Uterus (tissue), 2 donors: ENCODE data around the gene CD4.

Experiments used
- POLR2A ChIP-seq, 2 donors: fragments of 450-650 bp; IDR thresholded peaks; one replicate each; pipeline ENCODE4 v1.6.1; 2016; ENCODE audit warnings: antibody characterized with exemption in 2 of 2, mild to moderate bottlenecking in 1 of 2, moderate library complexity in 1 of 2
- TF ChIP-seq, protein P1 (sequence below), 4 experiments: fragments of 200-600 bp in 2 of 4; fragments of 450-650 bp in 2 of 4; sonication (generic) in 2 of 4; IDR thresholded peaks; one replicate each; pipeline ENCODE4 v1.5.1; 2016 to 2019; ENCODE audit warnings: antibody characterized with exemption in 4 of 4, mild to moderate bottlenecking in 2 of 4, moderate library complexity in 1 of 4

DNA sequence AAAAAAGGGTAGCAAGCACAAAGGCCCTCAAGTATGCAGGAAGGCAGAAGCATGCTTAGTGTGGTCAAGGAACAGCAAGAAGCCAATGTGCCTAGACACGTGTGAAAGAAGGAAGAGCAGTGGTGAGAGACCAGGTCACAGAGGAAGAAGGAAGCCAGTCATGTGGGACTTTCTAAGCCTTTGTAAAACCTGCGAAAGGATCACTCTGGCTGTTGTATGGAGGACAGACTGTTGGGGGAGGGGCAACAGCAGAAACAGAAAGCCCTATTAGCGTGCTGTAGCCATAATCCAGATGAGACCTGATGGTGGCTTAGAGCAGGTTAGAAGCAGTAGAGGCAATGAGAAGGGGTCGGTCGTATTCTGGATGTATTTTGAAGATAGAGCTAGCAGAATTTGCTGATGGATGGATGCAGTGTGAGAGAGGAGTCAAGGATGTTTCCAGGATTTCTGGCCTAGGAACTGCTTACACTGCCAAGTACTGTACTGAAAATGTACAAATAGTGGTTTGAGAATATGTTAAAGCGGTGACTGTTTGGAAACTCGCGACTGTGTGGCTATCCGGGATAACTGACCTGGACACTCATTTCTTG lies 30.7 kb upstream of the CD4 start:
- TF ChIP-seq, protein P1, sequence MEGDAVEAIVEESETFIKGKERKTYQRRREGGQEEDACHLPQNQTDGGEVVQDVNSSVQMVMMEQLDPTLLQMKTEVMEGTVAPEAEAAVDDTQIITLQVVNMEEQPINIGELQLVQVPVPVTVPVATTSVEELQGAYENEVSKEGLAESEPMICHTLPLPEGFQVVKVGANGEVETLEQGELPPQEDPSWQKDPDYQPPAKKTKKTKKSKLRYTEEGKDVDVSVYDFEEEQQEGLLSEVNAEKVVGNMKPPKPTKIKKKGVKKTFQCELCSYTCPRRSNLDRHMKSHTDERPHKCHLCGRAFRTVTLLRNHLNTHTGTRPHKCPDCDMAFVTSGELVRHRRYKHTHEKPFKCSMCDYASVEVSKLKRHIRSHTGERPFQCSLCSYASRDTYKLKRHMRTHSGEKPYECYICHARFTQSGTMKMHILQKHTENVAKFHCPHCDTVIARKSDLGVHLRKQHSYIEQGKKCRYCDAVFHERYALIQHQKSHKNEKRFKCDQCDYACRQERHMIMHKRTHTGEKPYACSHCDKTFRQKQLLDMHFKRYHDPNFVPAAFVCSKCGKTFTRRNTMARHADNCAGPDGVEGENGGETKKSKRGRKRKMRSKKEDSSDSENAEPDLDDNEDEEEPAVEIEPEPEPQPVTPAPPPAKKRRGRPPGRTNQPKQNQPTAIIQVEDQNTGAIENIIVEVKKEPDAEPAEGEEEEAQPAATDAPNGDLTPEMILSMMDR (IDR thresholded peaks at IDR 0.05) = no peak
- no peak for TF ChIP-seq POLR2A (IDR thresholded peaks at IDR 0.05)
